Activated CD8-positive, alpha-beta memory T cell treated with anti-CD3 and anti-CD28 coated beads, Interleukin-2, amount 50 U/mL, for 24 hours (primary cell): Measurements from ENCODE around the gene CCNB2.
"Not testable (repeated sequence)": the region's sequence is repeated elsewhere in the genome, so short reads cannot be mapped to it uniquely, and the experiment has no call there.

ENCODE experiments used
- DNase-seq: peaks from one replicate; pipeline ENCODE4 v3.0.0-alpha.2; 2020; ENCODE audit errors: extremely low read depth

Gene CCNB2

GRCh38 chr15:59133929-59134427 is 29.0 kb downstream of the CCNB2 start:
- no peak for DNase-seq

GRCh38 chr15:59137566-59137965 is 32.6 kb downstream of the CCNB2 start:
- DNase-seq: no peak

GRCh38 chr15:59138243-59138642 is 33.3 kb downstream of the CCNB2 start:
- peak; percentile 10 for DNase-seq

GRCh38 chr15:59140422-59141226 is 35.7 kb downstream of the CCNB2 start:
- no peak for DNase-seq

- no peak for DNase-seq
These were observed 38.3 kb downstream of the CCNB2 start for GRCh38 chr15:59143281-59143680.

- not testable (repeated sequence) for DNase-seq
These were observed 39.6 kb downstream of the CCNB2 start for GRCh38 chr15:59144594-59144993.

GRCh38 chr15:59147666-59148065 is 42.7 kb downstream of the CCNB2 start:
- no peak for DNase-seq

- no peak for DNase-seq
These were observed 43.3 kb downstream of the CCNB2 start for GRCh38 chr15:59148153-59148833.

GRCh38 chr15:59150185-59150584 is 45.2 kb downstream of the CCNB2 start:
- no peak for DNase-seq

- no peak for DNase-seq
These were observed 47.9 kb downstream of the CCNB2 start for GRCh38 chr15:59152694-59153450.

- no peak for DNase-seq
These were observed 48.5 kb downstream of the CCNB2 start for GRCh38 chr15:59153466-59153865.

- DNase-seq: no peak
These were observed 49.3 kb downstream of the CCNB2 start for GRCh38 chr15:59154243-59154642.

GRCh38 chr15:59155431-59155830 is 50.5 kb downstream of the CCNB2 start:
- no peak for DNase-seq

GRCh38 chr15:59157396-59157795 is 52.5 kb downstream of the CCNB2 start:
- no peak for DNase-seq

GRCh38 chr15:59157840-59158700 is 53.1 kb downstream of the CCNB2 start:
- no peak for DNase-seq

- no peak for DNase-seq
These were observed 53.7 kb downstream of the CCNB2 start for GRCh38 chr15:59158701-59159034.

GRCh38 chr15:59159210-59159609 is 54.3 kb downstream of the CCNB2 start:
- DNase-seq: no peak

- no peak for DNase-seq
These were observed 56.1 kb downstream of the CCNB2 start for GRCh38 chr15:59160880-59161593.

GRCh38 chr15:59162080-59162479 is 57.1 kb downstream of the CCNB2 start:
- not testable (repeated sequence) for DNase-seq

GRCh38 chr15:59165726-59166125 is 60.8 kb downstream of the CCNB2 start:
- no peak for DNase-seq

GRCh38 chr15:59166166-59166565 is 61.2 kb downstream of the CCNB2 start:
- DNase-seq: no peak
